OCI-LY7 (cell line): Measurements from ENCODE around the gene FOXN4.
A peak's percentile ranks its signal among the peaks of the same experiment; 100 is the strongest.

Source experiments
- CTCF ChIP-seq: fragments of 200-600 bp; sonication (generic); conservative IDR thresholded peaks from 2 replicates; pipeline ENCODE4 v1.5.1; 2014; ENCODE audit warnings: mild to moderate bottlenecking, antibody characterized with exemption, low read length, moderate library complexity, mixed read lengths
- EZH2phosphoT487 ChIP-seq: fragments of 200-600 bp; sonication (generic); IDR thresholded peaks from 2 replicates; pipeline ENCODE4 v1.6.1; 2018; ENCODE audit warnings: low read depth, borderline replicate concordance, mild to moderate bottlenecking, mixed run types, antibody characterized with exemption, low read length, moderate library complexity, mixed read lengths

GRCh38 chr12:109308534-109309380, at the start of gene FOXN4:
- peak; percentile 23; the same call in 1 of the 2 replicates for TF ChIP-seq CTCF
- TF ChIP-seq EZH2phosphoT487 = no peak
